Parathyroid adenoma (tissue), 2 donors: ENCODE measurements around the gene FAAH.

Source experiments
- H2AFZ ChIP-seq: fragments of 300-600 bp; sonication (generic); one replicate; pipeline ENCODE4 v1.7.0; 2017; ENCODE audit warnings: antibody characterized with exemption, mild to moderate bottlenecking
- H3K27ac ChIP-seq: fragments of 300-600 bp; sonication (generic); one replicate; pipeline ENCODE4 v1.7.0; 2017
- H3K27me3 ChIP-seq: fragments of 300-600 bp; sonication (generic); one replicate; pipeline ENCODE4 v1.7.0; 2017; ENCODE audit warnings: low read length; ENCODE audit not compliant: control insufficient read depth, insufficient read depth
- H3K36me3 ChIP-seq: fragments of 300-600 bp; sonication (generic); one replicate; pipeline ENCODE4 v1.7.0; 2017; ENCODE audit warnings: low read length; ENCODE audit not compliant: control insufficient read depth, insufficient read depth
- H3K4me1 ChIP-seq: fragments of 300-600 bp; sonication (generic); one replicate; pipeline ENCODE4 v1.7.0; 2017; ENCODE audit warnings: control low read depth
- H3K4me2 ChIP-seq: fragments of 300-600 bp; sonication (generic); one replicate; pipeline ENCODE4 v1.7.0; 2017; ENCODE audit warnings: low read length
- H3K4me3 ChIP-seq: fragments of 300-600 bp; sonication (generic); one replicate; pipeline ENCODE4 v1.7.0; 2017; ENCODE audit warnings: low read depth, low read length
- H3K79me2 ChIP-seq: fragments of 300-600 bp; sonication (generic); one replicate; pipeline ENCODE4 v1.7.0; 2017; ENCODE audit warnings: control low read depth
- H3K9ac ChIP-seq: fragments of 300-600 bp; sonication (generic); one replicate; pipeline ENCODE4 v1.7.0; 2017; ENCODE audit warnings: mild to moderate bottlenecking
- H3K9me3 ChIP-seq: fragments of 300-600 bp; sonication (generic); one replicate; pipeline ENCODE4 v1.7.0; 2017; ENCODE audit warnings: low read length; ENCODE audit not compliant: control insufficient read depth
- CTCF ChIP-seq: fragments of 300-600 bp; sonication (generic); IDR thresholded peaks from one replicate; pipeline ENCODE4 v1.7.0; 2017; ENCODE audit warnings: antibody characterized with exemption, mild to moderate bottlenecking
- donor health status: primary hyperparathyroidism.

The FAAH gene

DNA sequence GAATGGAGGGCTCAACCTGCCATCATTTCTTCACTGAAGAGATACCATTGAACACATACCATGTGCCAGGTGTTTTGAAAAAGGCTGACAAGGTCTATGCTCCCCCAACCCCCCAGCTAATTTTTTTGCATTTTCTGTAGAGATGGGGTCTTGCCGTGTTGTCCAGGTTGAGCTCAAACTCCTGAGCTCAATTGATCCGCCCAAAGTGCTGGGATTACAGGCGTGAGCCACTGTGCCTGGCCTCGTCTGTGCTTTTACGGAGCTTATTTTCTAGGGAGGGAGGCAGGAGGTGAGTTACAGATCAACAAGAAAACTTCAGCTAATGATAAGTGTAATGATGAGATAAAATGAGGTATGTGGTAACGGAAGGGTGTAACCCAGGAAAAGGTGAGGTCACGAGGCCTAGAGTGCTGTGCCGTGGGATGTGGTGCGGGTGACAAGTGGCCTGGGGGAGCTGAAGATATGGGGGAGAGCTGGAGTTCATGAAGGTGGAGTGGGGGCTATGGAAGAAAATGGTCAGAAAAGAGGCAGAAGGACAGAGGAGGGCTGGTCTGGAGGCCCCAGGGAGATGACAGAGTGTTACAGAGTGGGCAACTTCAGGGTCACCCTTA, 28.2 kb downstream of the FAAH start:
- H3K9ac ChIP-seq = no peak overlapping the region
- H3K4me2 ChIP-seq = no peak overlapping the region
- TF ChIP-seq CTCF = no peak
- no peak overlapping the region for H2AFZ ChIP-seq
- no peak overlapping the region for H3K27ac ChIP-seq
- no peaks in the 10 kb centered on the region for H3K9me3 ChIP-seq
- H3K79me2 ChIP-seq = no peaks in the 10 kb centered on the region
- H3K27me3 ChIP-seq = no peaks in the 10 kb centered on the region
- H3K4me1 ChIP-seq = no peaks in the 10 kb centered on the region
- no peaks in the 10 kb centered on the region for H3K36me3 ChIP-seq
- H3K4me3 ChIP-seq = no peak overlapping the region

DNA sequence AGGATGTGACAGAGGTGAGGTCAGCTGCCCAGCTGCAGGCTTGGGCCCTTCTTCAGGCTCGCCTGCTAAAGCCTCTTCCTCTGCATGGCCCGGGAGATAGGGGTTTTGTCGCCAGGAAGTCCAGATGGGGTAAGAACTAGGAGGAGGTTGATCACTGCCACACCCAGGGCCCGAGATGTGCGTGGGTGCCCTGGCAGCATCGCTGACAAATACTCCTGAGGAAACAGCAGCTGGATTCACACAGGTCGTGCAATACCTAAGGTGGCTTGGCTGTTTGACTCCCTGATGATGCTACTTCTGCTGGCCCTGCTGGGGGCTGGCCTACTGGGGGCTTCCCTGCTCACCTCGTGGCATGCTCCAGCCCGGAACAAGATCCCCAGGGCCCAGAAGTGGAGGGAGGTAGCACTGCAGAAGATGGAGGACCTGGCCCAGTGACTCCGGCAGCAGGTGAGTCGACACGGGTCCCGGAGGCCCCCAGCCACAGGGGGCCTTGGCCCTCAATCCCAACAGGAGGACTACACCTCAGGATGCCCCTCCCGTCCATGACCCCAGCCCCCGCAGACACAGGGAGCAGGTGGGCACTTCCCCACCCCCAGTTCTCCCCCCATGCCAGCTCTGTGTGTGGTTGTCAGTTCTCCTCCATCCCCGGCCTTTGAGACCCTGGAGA, 29.6 kb downstream of the FAAH start:
- TF ChIP-seq CTCF = no peak

GRCh38 chr1:46424730-46425129, 30.6 kb downstream of the FAAH start:
- no peaks in the 10 kb centered on the region for H3K36me3 ChIP-seq
- H3K4me2 ChIP-seq = no peak overlapping the region
- H3K9me3 ChIP-seq = no peaks in the 10 kb centered on the region
- H3K79me2 ChIP-seq = no peaks in the 10 kb centered on the region
- no peak overlapping the region for H3K9ac ChIP-seq
- TF ChIP-seq CTCF = no peak
- H3K27ac ChIP-seq = no peak overlapping the region
- no peak overlapping the region for H3K4me3 ChIP-seq
- H3K27me3 ChIP-seq = no peaks in the 10 kb centered on the region
- H3K4me1 ChIP-seq = no peaks in the 10 kb centered on the region
- H2AFZ ChIP-seq = no peak overlapping the region

More for the DNA sequence above, 29.6 kb downstream of the FAAH start:
- Histone ChIP-seq H3K9ac (no peak overlapping the region), H3K4me3 (no peak overlapping the region), H2AFZ (no peak overlapping the region), H3K4me2 (no peak overlapping the region), H3K9me3 (no peaks in the 10 kb centered on the region), H3K4me1 (no peaks in the 10 kb centered on the region), H3K27me3 (no peaks in the 10 kb centered on the region), H3K79me2 (no peaks in the 10 kb centered on the region), H3K36me3 (no peaks in the 10 kb centered on the region), H3K27ac (no peak overlapping the region)

- H3K4me1 ChIP-seq = no peaks in the 10 kb centered on the region
- no peak for TF ChIP-seq CTCF
- no peak overlapping the region for H3K4me2 ChIP-seq
- no peak overlapping the region for H3K27ac ChIP-seq
- H2AFZ ChIP-seq = no peak overlapping the region
- H3K36me3 ChIP-seq = no peaks in the 10 kb centered on the region
- H3K9ac ChIP-seq = no peak overlapping the region
- no peaks in the 10 kb centered on the region for H3K27me3 ChIP-seq
- H3K9me3 ChIP-seq = no peaks in the 10 kb centered on the region
- H3K4me3 ChIP-seq = no peak overlapping the region
- H3K79me2 ChIP-seq = no peaks in the 10 kb centered on the region
Observed at GRCh38 chr1:46425726-46426125, 31.6 kb downstream of the FAAH start.

GRCh38 chr1:46427541-46427940, 33.4 kb downstream of the FAAH start:
- Histone ChIP-seq H3K36me3 (no peaks in the 10 kb centered on the region), H3K27me3 (no peaks in the 10 kb centered on the region), H3K27ac (no peak overlapping the region), H3K4me3 (no peak overlapping the region), H3K4me2 (no peak overlapping the region), H3K4me1 (no peaks in the 10 kb centered on the region), H2AFZ (no peak overlapping the region), H3K79me2 (no peaks in the 10 kb centered on the region), H3K9me3 (no peaks in the 10 kb centered on the region), H3K9ac (no peak overlapping the region)
- no peak for TF ChIP-seq CTCF
